ENCODE results near the gene BRINP2. TPM values are rescaled to one million over a fixed set of nuclear protein-coding genes. Genes with fewer than 3 reads are reported as not detected.

BRINP2 gene
- total RNA-seq, 1 donor from 2014 or later: 15.0 TPM

- DNase-seq: peak; percentile 56
These were observed 6.2 kb upstream of the BRINP2 start, which contains the start of gene ASTN1 for GRCh38 chr1:177164380-177165068. Gene ASTN1 (minus strand): TSS chr1:177164712. CDS start chr1:177164676, 36 bp downstream.

GRCh38 chr1:177165069-177165439 lies 5.7 kb upstream of the BRINP2 start:
- no peak for DNase-seq

- DNase-seq: no peak
These were observed 872 bp downstream of the BRINP2 start for GRCh38 chr1:177171536-177172123.

GRCh38 chr1:177172272-177172671 lies 1.5 kb downstream of the BRINP2 start:
- peak; percentile 24 for DNase-seq

- DNase-seq: no peak
These were observed 2.1 kb downstream of the BRINP2 start for GRCh38 chr1:177172866-177173265.

- no peak for DNase-seq
These were observed 3.2 kb downstream of the BRINP2 start for GRCh38 chr1:177173976-177174375.

GRCh38 chr1:177174921-177175634 lies 4.3 kb downstream of the BRINP2 start:
- no peak for DNase-seq

GRCh38 chr1:177181280-177181630 lies 10.5 kb downstream of the BRINP2 start:
- DNase-seq: no peak

- peak; percentile 39 for DNase-seq
These were observed 11.0 kb downstream of the BRINP2 start for GRCh38 chr1:177181631-177182291.

- DNase-seq: no peak
These were observed 13.1 kb downstream of the BRINP2 start for GRCh38 chr1:177183836-177184235.

- DNase-seq: no peak
These were observed 14.5 kb downstream of the BRINP2 start for GRCh38 chr1:177185209-177185608.

GRCh38 chr1:177186639-177187038 lies 15.9 kb downstream of the BRINP2 start:
- DNase-seq: no peak

GRCh38 chr1:177190308-177190970 lies 19.7 kb downstream of the BRINP2 start:
- peak; percentile 9 for DNase-seq

GRCh38 chr1:177198243-177198642 lies 27.5 kb downstream of the BRINP2 start:
- no peak for DNase-seq

GRCh38 chr1:177200290-177200689 lies 29.5 kb downstream of the BRINP2 start:
- DNase-seq: no peak

GRCh38 chr1:177206831-177207355 lies 36.1 kb downstream of the BRINP2 start:
- DNase-seq: no peak

GRCh38 chr1:177208920-177209319 lies 38.2 kb downstream of the BRINP2 start:
- no peak for DNase-seq

- DNase-seq: peak; percentile 81
These were observed 38.6 kb downstream of the BRINP2 start for GRCh38 chr1:177209357-177209756.

GRCh38 chr1:177210071-177210470 lies 39.3 kb downstream of the BRINP2 start:
- no peak for DNase-seq

- no peak for DNase-seq
These were observed 40.5 kb downstream of the BRINP2 start for GRCh38 chr1:177211231-177211630.

- DNase-seq: no peak
These were observed 45.9 kb downstream of the BRINP2 start for GRCh38 chr1:177216587-177217202.

Data from occipital lobe (tissue), 2 donors.